ENCODE results near the gene SOST. TPM values are rescaled to one million over a fixed set of nuclear protein-coding genes. Genes with fewer than 3 reads are reported as not detected.

The SOST gene
- total RNA-seq, 1 donor from 2014 or later, result not detected

- H3K4me3 Mint-ChIP-seq (ENCODE audit: unreplicated experiment), result peak overlapping the region; percentile 87
Observed at GRCh38 chr17:43721537-43722268, 36.9 kb downstream of the SOST start.

GRCh38 chr17:43720311-43721060 is 38.1 kb downstream of the SOST start:
- peaks cover 6% of the 10 kb centered on the region for H3K27me3 Mint-ChIP-seq (ENCODE audit: unreplicated experiment)
- H3K27ac Mint-ChIP-seq (ENCODE audit: unreplicated experiment), result peak overlapping the region; percentile 92
- DNase-seq, result peak; percentile 74
- H3K36me3 Mint-ChIP-seq (ENCODE audit: unreplicated experiment), result no peaks in the 10 kb centered on the region
- no peak for TF ChIP-seq CTCF (IDR thresholded peaks at IDR 0.05; ENCODE audit: partially characterized antibody, unreplicated experiment)
- H3K4me1 Mint-ChIP-seq (ENCODE audit: low read depth, unreplicated experiment), result peaks cover 10% of the 10 kb centered on the region
- H3K4me3 Mint-ChIP-seq (ENCODE audit: unreplicated experiment), result peak overlapping the region; percentile 78
- H3K9me3 Mint-ChIP-seq (ENCODE audit: unreplicated experiment), result peaks cover 2% of the 10 kb centered on the region

More at GRCh38 chr17:43721537-43722268, 36.9 kb downstream of the SOST start:
- no peak for DNase-seq
- no peak for TF ChIP-seq CTCF (IDR thresholded peaks at IDR 0.05; ENCODE audit: partially characterized antibody, unreplicated experiment)
- peaks cover 2% of the 10 kb centered on the region for H3K9me3 Mint-ChIP-seq (ENCODE audit: unreplicated experiment)
- no peaks in the 10 kb centered on the region for H3K36me3 Mint-ChIP-seq (ENCODE audit: unreplicated experiment)
- H3K27me3 Mint-ChIP-seq (ENCODE audit: unreplicated experiment), result peaks cover 2% of the 10 kb centered on the region
- peaks cover 10% of the 10 kb centered on the region for H3K4me1 Mint-ChIP-seq (ENCODE audit: low read depth, unreplicated experiment)
- no peak overlapping the region for H3K27ac Mint-ChIP-seq (ENCODE audit: unreplicated experiment)

GRCh38 chr17:43719578-43719977 is 39.0 kb downstream of the SOST start:
- peaks cover 2% of the 10 kb centered on the region for H3K9me3 Mint-ChIP-seq (ENCODE audit: unreplicated experiment)
- DNase-seq, result no peak
- peak overlapping the region; percentile 78 for H3K4me3 Mint-ChIP-seq (ENCODE audit: unreplicated experiment)
- H3K4me1 Mint-ChIP-seq (ENCODE audit: low read depth, unreplicated experiment), result peaks cover 10% of the 10 kb centered on the region
- peaks cover 6% of the 10 kb centered on the region for H3K27me3 Mint-ChIP-seq (ENCODE audit: unreplicated experiment)
- no peaks in the 10 kb centered on the region for H3K36me3 Mint-ChIP-seq (ENCODE audit: unreplicated experiment)
- H3K27ac Mint-ChIP-seq (ENCODE audit: unreplicated experiment), result peak overlapping the region; percentile 92
- TF ChIP-seq CTCF (IDR thresholded peaks at IDR 0.05; ENCODE audit: partially characterized antibody, unreplicated experiment), result no peak

GRCh38 chr17:43718544-43718943 is 40.0 kb downstream of the SOST start:
- TF ChIP-seq CTCF (IDR thresholded peaks at IDR 0.05; ENCODE audit: partially characterized antibody, unreplicated experiment), result no peak
- Mint-ChIP-seq H3K36me3 (ENCODE audit: unreplicated experiment) (no peaks in the 10 kb centered on the region), H3K9me3 (ENCODE audit: unreplicated experiment) (peaks cover 4% of the 10 kb centered on the region), H3K27ac (ENCODE audit: unreplicated experiment) (no peak overlapping the region), H3K4me1 (ENCODE audit: low read depth, unreplicated experiment) (peaks cover 10% of the 10 kb centered on the region), H3K4me3 (ENCODE audit: unreplicated experiment) (no peak overlapping the region), H3K27me3 (ENCODE audit: unreplicated experiment) (peaks cover 12% of the 10 kb centered on the region)
- DNase-seq, result no peak

- Mint-ChIP-seq H3K4me1 (ENCODE audit: low read depth, unreplicated experiment) (peaks cover 9% of the 10 kb centered on the region), H3K36me3 (ENCODE audit: unreplicated experiment) (no peaks in the 10 kb centered on the region), H3K9me3 (ENCODE audit: unreplicated experiment) (peaks cover 4% of the 10 kb centered on the region), H3K27ac (ENCODE audit: unreplicated experiment) (no peak overlapping the region), H3K27me3 (ENCODE audit: unreplicated experiment) (peaks cover 16% of the 10 kb centered on the region), H3K4me3 (ENCODE audit: unreplicated experiment) (no peak overlapping the region)
- DNase-seq, result no peak
- TF ChIP-seq CTCF (IDR thresholded peaks at IDR 0.05; ENCODE audit: partially characterized antibody, unreplicated experiment), result no peak
Observed at GRCh38 chr17:43717913-43718312, 40.7 kb downstream of the SOST start.

All from glutamatergic neuron (in vitro differentiated cells).